Astrocyte of the spinal cord (primary cell): Measurements from ENCODE around the gene PEMT.
A peak's percentile ranks its signal among the peaks of the same experiment; 100 is the strongest.

Source experiments
- DNase-seq: peaks from one replicate; pipeline ENCODE4 v3.0.0; 2011; ENCODE audit warnings: low read depth, low spot score
- H3K4me3 ChIP-seq: 2 replicates; pipeline ENCODE4 v1.5.1; 2011; ENCODE audit warnings: low read depth, mild to moderate bottlenecking, low read length, moderate library complexity
- in situ Hi-C: cut with HindIII; loops from 2 replicates; pipeline ENCODE4 v1.10.0; 2017; ENCODE audit warnings: low sequenced_read_pairs
- TF ChIP-seq, protein P1 (sequence below): IDR thresholded peaks from 2 replicates; pipeline ENCODE4 v1.5.1; 2012; ENCODE audit warnings: low read depth, mild to moderate bottlenecking, low read length, inconsistent platforms

PEMT gene

DNA sequence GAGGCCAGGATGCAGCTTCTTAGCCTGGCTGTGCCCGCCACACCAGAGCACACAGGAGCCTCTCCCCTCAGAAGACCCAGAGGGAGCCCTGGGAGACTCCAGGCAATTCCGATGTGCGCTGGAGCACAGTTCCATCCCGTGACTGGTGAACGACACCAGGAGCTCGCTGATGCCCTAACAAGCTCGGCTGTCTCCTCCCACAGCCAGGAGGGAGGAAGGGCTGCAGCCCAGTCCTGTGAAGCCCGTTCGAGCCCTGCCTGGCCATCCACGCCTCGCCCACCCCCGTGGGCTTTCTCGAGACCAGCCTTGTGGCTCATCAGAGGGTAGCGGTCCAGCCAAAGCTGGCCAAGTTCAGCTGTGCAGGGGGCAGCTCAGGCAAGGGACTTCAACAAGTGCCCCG lies 73.5 kb downstream of the PEMT start:
- DNase-seq: no peak
- in situ Hi-C loops: no loop called here
- TF ChIP-seq, protein P1, sequence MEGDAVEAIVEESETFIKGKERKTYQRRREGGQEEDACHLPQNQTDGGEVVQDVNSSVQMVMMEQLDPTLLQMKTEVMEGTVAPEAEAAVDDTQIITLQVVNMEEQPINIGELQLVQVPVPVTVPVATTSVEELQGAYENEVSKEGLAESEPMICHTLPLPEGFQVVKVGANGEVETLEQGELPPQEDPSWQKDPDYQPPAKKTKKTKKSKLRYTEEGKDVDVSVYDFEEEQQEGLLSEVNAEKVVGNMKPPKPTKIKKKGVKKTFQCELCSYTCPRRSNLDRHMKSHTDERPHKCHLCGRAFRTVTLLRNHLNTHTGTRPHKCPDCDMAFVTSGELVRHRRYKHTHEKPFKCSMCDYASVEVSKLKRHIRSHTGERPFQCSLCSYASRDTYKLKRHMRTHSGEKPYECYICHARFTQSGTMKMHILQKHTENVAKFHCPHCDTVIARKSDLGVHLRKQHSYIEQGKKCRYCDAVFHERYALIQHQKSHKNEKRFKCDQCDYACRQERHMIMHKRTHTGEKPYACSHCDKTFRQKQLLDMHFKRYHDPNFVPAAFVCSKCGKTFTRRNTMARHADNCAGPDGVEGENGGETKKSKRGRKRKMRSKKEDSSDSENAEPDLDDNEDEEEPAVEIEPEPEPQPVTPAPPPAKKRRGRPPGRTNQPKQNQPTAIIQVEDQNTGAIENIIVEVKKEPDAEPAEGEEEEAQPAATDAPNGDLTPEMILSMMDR: no peak
- H3K4me3 ChIP-seq: no peak overlapping the region

DNA sequence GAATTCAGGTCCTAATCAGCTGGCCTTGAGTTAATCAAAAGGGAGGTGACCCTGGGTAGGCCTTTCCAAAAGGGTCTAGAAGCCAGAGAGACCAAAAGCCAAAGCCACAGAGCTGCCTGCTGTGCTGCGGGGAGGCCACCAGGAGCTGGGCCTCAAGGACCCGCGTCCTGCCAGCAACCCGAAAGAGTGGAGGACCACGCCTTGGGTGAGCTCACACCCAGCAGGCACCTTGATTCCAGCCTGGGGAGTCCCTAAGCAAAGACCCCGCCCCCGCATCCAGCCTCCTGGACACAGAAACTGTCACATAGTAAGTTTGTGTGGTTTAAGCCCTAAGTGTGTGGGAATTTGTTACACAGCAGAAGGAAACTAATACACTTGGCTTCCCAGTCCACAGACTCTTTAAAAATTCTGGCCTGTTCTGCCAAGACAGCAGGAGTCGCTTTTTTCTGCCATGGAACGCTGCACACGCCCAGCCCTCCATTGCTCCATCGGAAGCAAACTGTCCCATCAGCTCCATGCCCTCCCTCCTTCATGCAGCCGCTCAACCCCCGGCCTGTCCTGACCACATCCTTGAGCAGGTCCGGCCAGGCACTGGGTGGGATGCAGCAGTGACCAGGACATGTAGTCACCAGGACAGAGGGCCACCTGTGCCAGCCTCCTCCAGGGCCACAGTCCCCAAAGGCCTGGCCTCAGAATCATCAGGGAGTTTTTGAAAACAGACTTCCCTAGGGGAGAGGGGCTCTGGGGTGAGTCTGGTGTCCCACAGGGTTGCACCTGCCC lies 74.4 kb downstream of the PEMT start:
- DNase-seq: no peak
- H3K4me3 ChIP-seq: no peak overlapping the region
- in situ Hi-C loops: no loop called here
- TF ChIP-seq, protein P1: no peak

DNA sequence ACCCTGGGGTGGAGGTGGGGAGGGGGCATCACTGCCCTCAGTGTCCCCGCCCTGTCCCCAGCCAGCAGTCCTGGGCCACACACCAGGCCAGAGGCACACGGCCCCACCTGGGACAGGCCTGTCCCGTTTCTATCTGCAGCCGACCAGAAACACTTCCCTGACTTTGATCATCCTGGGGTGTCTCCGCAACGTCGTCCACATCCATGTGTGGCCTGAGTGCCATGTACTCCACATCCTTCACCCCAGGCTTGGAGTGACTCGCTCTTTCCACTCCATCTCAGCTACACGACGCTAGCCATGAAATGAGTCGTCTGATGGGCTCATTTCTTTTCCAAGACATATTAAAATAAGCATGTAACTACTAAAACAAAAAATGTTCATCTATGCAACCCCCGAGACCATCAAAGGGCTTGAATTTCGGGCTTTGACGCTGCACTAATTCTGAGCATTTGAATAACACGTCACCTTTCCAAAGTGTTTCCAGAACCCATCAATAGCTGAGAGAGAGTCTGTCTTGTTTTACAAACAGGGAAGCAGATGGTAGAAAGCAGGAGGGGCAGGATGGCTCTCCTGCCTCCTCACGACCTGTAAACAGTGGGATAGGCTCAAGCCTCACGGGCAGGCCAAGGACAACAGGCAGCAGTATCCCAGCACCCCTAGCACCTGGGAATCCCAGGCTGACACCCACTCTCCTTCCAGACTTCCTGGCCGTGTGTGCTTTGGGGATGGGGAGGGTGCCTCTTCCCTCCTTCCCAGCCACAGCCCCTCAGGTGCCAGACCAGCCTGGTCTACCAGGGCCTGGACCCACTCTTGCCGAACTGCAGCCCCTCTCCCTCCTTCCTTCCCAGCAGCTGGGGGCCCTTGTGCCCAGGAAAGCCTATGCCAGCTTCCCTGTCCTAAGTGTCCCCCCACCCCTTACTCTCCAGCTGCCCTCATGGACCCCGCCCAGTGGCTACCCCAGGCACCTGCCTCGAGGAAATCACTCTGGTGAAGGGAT lies 75.3 kb downstream of the PEMT start:
- TF ChIP-seq, protein P1: no peak
- peak; percentile 73 for DNase-seq
- in situ Hi-C loops: no loop called here
- no peak overlapping the region for H3K4me3 ChIP-seq

GRCh38 chr17:17514993-17515933 lies 76.2 kb downstream of the PEMT start:
- in situ Hi-C loops: no loop called here
- no peak overlapping the region for H3K4me3 ChIP-seq
- TF ChIP-seq, protein P1: no peak
- peak; percentile 82 for DNase-seq

GRCh38 chr17:17514361-17514992 lies 77.0 kb downstream of the PEMT start:
- in situ Hi-C loops: no loop called here
- TF ChIP-seq, protein P1: no peak
- no peak overlapping the region for H3K4me3 ChIP-seq
- DNase-seq: no peak

DNA sequence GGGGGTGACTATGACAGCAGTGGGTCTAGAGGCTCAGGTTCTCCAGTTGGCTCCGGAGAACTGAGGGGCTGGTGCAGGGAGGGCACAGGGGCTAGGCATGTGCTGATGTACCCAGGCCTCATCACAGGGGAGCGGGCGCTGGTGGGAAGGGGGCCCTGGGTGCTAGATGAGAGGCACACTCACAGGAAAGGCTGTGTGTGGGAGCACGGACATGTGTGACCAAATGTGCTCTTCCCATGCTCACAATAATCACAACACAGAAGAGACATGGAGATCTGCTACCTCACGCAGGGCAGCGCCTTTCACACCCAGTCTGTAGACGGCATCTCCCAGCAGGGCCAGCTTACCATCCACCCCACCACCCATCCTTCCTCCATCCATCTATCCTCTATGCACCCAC lies 77.9 kb downstream of the PEMT start:
- in situ Hi-C loops: no loop called here
- no peak overlapping the region for H3K4me3 ChIP-seq
- TF ChIP-seq, protein P1: no peak
- no peak for DNase-seq
